ENCODE results near the gene GAS6.
"Not testable (repeated sequence)": the region's sequence is repeated elsewhere in the genome, so short reads cannot be mapped to it uniquely, and the experiment has no call there.

The GAS6 gene

DNA sequence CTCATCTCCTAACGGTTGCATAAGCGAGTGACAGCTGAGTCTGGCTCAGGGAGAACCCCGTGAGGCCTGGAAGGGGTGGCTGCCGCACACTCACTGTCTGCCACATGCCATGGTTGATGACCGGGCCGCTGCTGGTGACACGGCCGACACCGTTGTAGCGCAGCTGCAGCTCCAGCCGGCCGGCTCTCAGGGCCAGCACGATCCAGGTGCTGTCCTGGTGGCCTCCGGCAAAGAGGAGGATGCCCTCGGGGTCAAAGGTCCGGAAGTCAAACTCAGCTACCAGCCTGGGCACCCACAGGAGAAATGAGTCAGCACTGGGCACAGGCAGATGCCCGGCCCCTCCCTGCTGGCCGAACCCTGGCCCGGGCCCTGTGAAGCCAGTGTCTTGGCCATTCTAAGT lies 31.7 kb downstream of the GAS6 start:
- CTCF ChIA-PET: no interaction called here
- TF ChIP-seq CTCF (IDR thresholded peaks at IDR 0.05; ENCODE audit: insufficient read depth, low read length, missing control alignments): no peak
- POLR2A ChIA-PET: interaction anchor here (1.0 kb wide), 1 partner anchor 11 kb away, joined by 3 read pairs; no protein-coding TSS in a partner anchor
- no peak overlapping the region for H3K4me3 ChIP-seq (ENCODE audit: low read depth, low read length)
- no peak for DNase-seq (ENCODE audit: low read depth, low spot score)

GRCh38 chr13:113831061-113831460 lies 32.8 kb downstream of the GAS6 start:
- ChIA-PET CTCF (no interaction called here), POLR2A (interaction anchor here (1.4 kb wide), 1 partner anchor 23 kb away, joined by 3 read pairs; no protein-coding TSS in a partner anchor)
- DNase-seq (ENCODE audit: low read depth, low spot score): no peak
- no peak overlapping the region for H3K4me3 ChIP-seq (ENCODE audit: low read depth, low read length)
- TF ChIP-seq CTCF (IDR thresholded peaks at IDR 0.05; ENCODE audit: insufficient read depth, low read length, missing control alignments): no peak

- POLR2A ChIA-PET: interaction anchor here (1.4 kb wide), 1 partner anchor 24 kb away, joined by 3 read pairs; no protein-coding TSS in a partner anchor
Observed at GRCh38 chr13:113830426-113830950, 33.4 kb downstream of the GAS6 start.

DNA sequence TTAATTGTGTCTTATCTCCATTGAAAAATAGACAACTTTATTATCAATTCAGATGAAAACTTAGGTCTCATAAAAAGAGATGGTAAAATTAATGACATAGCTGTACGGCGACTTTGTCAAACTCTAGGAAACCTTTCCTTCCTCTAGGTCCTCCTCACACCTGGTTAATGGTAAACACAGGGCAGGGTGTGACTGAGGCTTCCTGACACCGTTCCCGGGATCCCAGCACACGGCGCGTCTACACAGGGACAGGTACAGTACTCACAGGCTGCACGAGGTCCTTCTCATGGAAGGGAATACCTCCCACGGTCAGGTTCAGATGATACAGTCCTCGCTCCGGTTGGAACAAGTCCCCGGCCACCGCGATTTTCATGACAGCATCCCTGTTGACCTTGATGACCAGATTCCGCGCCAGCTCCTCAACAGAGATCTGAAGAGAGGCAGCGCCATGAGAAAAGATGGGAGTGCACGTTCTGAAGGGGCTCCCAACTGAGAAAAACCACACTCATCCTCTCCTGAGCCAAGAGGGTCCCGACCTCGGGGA lies 35.5 kb downstream of the GAS6 start:
- no peak overlapping the region for H3K4me3 ChIP-seq (ENCODE audit: low read depth, low read length)
- TF ChIP-seq CTCF (IDR thresholded peaks at IDR 0.05; ENCODE audit: insufficient read depth, low read length, missing control alignments): no peak
- ChIA-PET CTCF (no interaction called here), POLR2A (no interaction called here)
- DNase-seq (ENCODE audit: low read depth, low spot score): no peak

More at GRCh38 chr13:113830426-113830950, 33.4 kb downstream of the GAS6 start:
- CTCF ChIA-PET; DNase-seq (ENCODE audit: low read depth, low spot score); H3K4me3 ChIP-seq (ENCODE audit: low read depth, low read length): not testable (repeated sequence)

- no peak for TF ChIP-seq CTCF (IDR thresholded peaks at IDR 0.05; ENCODE audit: insufficient read depth, low read length, missing control alignments)
- DNase-seq (ENCODE audit: low read depth, low spot score): no peak
- ChIA-PET CTCF (no interaction called here), POLR2A (no interaction called here)
- no peak overlapping the region for H3K4me3 ChIP-seq (ENCODE audit: low read depth, low read length)
Observed at GRCh38 chr13:113827021-113827420, 36.9 kb downstream of the GAS6 start.

GRCh38 chr13:113826446-113826845 lies 37.4 kb downstream of the GAS6 start:
- H3K4me3 ChIP-seq (ENCODE audit: low read depth, low read length); CTCF ChIA-PET; DNase-seq (ENCODE audit: low read depth, low spot score); POLR2A ChIA-PET: not testable (repeated sequence)

DNA sequence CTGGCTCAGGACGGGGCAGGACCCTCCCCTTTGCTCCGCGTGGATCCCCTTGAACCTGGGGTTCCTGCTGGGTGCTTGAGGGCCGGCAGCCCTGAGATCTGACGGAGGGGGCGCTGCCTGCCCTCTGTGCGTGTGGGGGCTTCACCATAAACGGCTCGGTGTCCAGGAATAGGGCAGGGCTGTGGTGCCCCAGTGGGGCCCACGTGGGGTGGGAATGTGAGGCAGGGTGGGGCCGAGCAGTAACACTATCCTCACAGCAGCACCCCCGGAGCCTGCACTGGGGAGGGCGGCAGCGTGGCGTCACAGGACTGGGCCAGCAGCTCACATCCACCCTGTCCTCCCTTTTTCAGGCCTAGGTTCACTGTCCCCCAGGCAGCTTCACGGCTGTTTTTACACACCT lies 38.0 kb downstream of the GAS6 start:
- POLR2A ChIA-PET: no interaction called here
- DNase-seq (ENCODE audit: low read depth, low spot score): no peak
- no peak for TF ChIP-seq CTCF (IDR thresholded peaks at IDR 0.05; ENCODE audit: insufficient read depth, low read length, missing control alignments)
- CTCF ChIA-PET: no interaction called here
- H3K4me3 ChIP-seq (ENCODE audit: low read depth, low read length): no peak overlapping the region

Data from AG04449 (cell line).